Measurements from ENCODE around the gene RAET1G.
"Not testable (repeated sequence)": the region's sequence is repeated elsewhere in the genome, so short reads cannot be mapped to it uniquely, and the experiment has no call there.

DNA sequence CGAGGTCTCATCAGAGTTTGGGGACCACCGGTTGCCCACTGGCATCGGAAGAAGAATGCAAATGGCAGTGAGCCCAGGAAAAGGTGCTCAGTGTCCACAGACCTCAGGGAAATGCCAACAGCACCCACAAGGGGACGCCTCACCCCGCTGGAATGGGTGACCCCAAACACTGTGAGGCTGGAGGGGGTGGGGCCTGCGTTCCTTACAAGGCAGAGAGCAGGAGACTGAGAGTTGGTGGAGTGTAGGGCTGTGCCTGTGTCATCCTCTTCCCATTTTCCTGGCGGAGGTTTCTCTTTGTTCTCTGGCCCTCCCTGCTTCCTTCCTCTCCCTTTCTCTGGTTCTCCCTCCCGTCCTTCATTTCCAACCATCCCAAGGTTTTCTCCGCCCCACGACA lies 31.0 kb upstream of the RAET1G start:
- TF ChIP-seq, protein P1, sequence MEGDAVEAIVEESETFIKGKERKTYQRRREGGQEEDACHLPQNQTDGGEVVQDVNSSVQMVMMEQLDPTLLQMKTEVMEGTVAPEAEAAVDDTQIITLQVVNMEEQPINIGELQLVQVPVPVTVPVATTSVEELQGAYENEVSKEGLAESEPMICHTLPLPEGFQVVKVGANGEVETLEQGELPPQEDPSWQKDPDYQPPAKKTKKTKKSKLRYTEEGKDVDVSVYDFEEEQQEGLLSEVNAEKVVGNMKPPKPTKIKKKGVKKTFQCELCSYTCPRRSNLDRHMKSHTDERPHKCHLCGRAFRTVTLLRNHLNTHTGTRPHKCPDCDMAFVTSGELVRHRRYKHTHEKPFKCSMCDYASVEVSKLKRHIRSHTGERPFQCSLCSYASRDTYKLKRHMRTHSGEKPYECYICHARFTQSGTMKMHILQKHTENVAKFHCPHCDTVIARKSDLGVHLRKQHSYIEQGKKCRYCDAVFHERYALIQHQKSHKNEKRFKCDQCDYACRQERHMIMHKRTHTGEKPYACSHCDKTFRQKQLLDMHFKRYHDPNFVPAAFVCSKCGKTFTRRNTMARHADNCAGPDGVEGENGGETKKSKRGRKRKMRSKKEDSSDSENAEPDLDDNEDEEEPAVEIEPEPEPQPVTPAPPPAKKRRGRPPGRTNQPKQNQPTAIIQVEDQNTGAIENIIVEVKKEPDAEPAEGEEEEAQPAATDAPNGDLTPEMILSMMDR (IDR thresholded peaks at IDR 0.05) = not testable (repeated sequence)
- TF ChIP-seq POLR2A (IDR thresholded peaks at IDR 0.05) = not testable (repeated sequence)
